GM08714 (cell line): Measurements from ENCODE around the gene FAM111A.
A peak's percentile ranks its signal among the peaks of the same experiment; 100 is the strongest.

Experiments
- H3K4me3 ChIP-seq: fragments of 200-500 bp; sonication (Bioruptor generic); 2 replicates; pipeline ENCODE4 v1.5.1; 2014; ENCODE audit warnings: mild to moderate bottlenecking, low read length, inconsistent platforms
- ZNF274 ChIP-seq: IDR thresholded peaks from 2 replicates; pipeline ENCODE4 v1.6.1; 2012; ENCODE audit warnings: mild to moderate bottlenecking, low read depth, low read length

The FAM111A gene

DNA sequence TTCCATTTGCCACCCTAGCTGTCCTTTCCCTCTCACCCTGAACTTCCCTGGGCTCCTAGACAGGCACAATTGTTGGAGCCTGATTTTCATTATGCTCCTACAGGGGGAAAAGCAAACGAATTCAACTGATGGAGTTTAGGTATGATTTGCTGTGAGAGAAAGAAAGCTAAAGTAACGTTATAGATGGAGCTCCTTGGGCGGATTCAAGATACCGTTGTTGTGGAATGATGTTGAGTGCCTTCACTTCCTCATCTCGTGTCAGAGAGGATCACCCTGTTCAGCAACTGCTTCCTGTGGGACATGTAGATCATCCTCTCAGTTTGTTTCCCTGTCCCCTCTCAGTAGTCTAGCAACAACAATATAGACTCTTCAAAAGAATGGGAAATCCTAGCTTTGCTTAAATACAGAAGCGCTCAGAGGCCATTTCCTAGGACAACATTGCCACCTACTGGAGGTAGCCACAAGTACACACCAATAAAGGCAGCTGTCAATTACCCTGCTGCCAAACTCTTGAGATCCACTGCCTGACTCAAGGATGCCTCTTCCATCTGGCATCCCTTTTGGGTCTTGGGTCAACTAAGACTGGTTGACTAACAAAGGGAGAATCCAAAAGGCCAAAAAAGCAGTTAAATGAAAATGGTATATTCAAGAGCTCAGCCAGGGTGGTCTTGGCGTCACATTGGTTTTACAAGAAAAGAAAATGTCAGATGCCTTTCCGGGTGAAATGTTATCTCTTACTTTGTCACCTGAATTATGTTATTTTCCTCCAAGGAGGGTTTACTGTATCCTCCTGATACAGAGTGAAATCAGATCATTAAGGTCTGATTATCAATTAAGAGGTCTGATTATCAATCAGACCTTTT lies 15.8 kb downstream of the FAM111A start:
- H3K4me3 ChIP-seq: no peak overlapping the region
- no peak for TF ChIP-seq ZNF274

DNA sequence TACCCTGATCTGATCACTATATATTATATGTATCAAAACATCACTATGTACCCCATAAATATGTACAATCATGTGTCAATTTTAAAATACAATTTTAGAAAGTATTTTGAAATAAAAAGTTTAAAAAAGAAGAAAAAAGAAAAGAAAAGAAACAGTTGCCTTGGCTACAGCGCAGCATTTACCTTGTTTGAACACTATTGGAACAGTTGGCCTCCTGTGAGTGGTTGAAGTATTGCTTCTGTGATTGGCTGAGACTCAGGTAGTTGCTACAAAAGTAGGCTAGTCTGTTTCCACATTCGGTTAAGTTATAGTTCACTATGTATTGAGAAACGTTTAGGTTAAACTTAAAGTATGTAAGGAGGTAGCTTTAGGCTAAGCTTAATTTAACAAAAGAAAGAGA lies 21.4 kb downstream of the FAM111A start:
- TF ChIP-seq ZNF274: no peak
- H3K4me3 ChIP-seq: no peak overlapping the region

DNA sequence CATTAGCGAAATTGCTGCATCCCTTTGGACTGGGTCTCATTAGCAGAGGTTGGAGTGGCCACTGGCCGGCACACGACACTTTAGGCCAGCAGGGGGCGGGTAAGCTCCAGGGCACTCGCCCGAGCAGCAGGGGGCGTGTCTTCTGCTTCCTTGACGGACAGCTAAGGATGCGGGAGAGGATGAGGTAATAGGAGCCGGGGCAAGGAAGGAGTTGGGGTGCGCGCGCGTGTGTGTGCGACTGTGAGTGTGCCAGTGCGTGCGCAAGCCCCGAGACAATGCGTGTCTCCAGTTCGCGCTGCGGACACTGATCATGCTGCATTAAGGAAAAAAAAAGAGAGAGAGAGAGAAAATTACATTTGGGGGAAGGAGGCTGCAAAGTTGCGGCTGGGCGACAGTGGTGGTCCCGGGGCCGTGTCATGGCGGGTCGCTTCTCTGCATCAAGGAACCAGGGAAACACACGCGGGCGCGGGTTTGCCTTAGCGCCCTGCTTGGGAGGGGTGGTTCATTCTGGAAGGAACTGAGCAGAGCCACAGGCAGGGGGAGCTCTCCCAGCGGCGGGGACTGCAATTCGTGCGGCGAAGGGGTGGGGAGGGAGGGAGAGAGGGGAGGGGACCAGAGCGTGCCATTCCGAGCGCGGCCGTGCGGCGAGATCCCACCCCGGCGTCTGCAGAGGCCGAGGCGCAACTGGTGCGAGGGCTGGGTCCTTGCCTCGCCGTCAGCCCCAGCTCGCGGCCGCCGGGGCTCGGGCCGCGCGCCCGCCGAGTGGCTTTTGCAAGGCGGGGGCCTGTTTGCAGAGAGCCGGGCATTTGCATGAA lies 29.1 kb downstream of the FAM111A start, which contains the start of gene DTX4:
Gene DTX4 (plus strand): TSS at position 625 of the 815 bp plus-strand sequence. CDS start 464 bp downstream, outside the sequence.
- no peak for TF ChIP-seq ZNF274
- H3K4me3 ChIP-seq: peak within 1 kb of the TSS; percentile 80

DNA sequence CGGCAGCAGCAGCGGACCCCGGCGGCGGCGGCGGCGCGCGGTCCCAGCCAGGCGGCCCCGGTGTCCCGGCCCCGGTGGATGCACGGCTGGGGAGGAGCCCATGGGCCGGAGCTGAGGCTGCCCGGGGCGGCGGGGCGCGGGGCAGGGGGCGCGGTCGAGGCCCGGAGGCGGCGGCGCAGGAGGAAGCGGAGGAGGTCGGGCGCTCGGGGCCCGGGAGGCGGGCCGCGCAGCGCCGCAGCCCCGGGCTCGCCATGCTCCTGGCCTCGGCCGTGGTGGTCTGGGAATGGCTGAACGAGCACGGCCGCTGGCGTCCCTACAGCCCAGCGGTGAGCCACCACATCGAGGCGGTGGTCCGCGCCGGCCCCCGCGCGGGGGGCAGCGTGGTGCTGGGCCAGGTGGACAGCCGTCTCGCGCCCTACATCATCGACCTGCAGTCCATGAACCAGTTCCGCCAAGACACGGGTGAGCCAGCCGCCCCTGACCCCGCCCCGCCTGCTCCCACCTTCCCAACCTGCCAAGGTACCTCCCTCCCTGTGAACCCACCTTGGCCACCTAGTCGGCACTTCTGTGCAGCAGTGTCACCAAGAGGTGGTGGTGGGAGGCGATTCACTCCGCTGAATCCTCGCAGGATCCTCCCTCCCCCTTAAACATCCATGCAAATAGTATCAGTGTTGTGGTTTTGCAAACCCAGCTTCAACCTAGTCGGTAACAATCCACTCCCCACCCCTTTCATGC lies 29.9 kb downstream of the FAM111A start:
- H3K4me3 ChIP-seq: peak overlapping the region; percentile 80
- TF ChIP-seq ZNF274: no peak

DNA sequence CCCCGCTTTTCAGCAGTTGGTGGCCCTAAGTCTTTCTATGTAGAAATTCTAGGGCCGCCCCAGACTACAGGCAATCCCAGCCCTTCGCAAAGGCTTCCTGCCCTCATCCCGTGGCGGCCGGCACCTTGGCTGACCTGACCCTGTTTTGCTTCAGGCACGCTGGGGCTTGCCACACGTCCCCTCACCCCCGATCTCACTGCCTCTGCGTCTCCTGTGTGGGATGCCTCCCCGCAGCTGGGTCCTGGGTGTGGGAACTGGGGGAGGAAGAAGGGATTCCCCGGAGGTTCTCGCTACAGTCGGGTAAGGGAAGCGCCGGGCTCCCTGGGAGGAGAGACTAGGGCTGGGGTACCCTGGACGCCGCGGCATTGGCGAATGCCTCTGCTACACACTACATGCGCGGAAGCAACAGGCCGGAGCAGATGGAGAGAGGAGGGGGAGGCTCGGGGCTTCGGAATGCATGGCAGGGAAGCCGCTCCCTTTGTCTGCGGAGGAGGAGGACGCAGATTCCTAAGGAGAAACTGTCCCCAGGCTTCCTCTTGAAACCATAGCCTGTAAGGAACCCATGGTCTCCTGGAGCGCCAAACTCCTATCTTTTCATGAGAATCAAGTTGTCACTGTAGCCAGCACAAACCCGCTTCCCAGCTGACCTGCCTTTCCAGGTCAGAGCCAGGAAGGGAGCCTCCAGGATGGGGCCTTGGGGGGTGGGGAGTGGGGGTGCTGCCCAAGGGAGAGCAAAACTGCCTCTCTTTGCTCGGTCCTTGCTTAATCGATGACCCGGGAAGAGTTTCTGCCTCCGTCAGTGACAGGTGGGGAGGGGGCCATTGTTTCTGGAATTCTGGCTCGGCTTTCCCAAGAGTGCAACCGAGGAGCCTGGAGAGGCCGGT lies 30.7 kb downstream of the FAM111A start:
- peak overlapping the region; percentile 80 for H3K4me3 ChIP-seq
- no peak for TF ChIP-seq ZNF274

DNA sequence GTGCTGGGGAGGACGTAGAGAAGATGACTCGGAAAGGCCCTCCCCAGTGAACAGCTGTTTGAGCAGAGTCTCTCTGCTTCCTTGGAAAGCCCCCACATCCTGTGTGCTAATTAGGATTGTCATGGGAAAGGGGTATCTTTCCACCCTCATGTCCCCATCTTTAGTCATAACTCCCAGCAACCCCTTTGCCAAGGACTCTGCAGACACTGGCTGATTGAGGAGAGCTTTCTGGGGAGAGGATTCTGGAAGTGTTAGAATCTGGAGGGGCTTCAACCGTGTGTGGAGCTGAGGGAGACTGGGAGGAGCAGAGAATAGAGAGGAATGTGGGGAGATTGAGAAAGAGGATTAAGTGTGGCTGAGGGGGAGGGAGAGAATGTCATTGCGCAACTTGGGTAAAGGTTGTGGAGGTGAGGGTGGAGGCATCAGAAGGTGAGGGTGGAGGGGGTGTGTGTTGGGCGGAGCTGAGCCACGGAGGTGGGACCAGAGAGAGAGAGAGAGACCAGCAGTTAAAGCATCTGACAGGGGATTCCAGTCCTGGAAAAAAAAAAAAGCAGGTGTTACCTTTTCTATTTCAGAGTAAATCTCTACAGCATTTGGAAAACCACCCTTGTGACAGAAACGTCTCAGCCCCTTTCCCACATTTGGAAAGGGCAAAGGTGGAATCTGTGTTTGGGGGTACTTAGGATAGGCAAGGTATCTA lies 31.5 kb downstream of the FAM111A start:
- peak overlapping the region; percentile 80; the same call in 1 of the 2 replicates for H3K4me3 ChIP-seq
- TF ChIP-seq ZNF274: no peak

DNA sequence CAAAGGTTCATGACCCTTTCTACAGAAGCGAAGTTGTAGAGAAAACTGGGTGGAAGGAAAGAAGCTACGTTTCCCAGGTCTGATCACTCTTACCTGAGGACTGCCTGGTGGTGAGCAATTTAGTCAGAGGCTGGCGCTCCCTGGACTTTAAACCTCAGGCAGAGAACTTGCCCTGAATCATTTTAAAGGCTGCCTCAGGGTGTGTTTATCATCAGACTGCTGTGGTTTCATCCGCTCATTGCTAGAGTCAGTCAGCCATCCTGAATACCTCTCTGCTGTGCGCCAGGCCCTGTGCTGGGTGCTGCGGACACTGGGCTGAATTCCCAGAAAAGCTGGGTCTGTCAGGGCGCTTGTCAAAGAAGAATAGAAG lies 32.0 kb downstream of the FAM111A start:
- H3K4me3 ChIP-seq: peak overlapping the region; percentile 2; the same call in 1 of the 2 replicates
- no peak for TF ChIP-seq ZNF274

DNA sequence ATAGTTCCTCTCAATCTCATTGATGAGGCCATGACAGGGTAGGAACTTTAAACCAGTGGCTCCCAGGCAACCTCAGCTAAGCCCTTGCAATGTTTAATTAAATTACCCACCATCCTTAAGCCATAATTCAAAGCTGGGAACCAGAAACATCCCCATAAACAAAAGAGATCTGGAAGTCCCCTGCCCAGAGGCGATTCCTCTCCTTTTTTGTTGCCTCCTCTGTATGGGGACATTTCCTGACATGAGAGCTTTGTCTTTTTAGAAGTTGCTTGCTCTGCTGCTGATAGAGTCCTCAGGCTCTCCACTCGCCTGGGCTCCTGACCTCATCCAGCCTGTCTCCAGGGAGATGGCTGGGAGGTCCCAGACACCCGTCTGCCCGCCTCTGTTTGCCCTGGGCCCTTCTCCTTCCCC lies 32.4 kb downstream of the FAM111A start:
- no peak for TF ChIP-seq ZNF274
- H3K4me3 ChIP-seq: no peak overlapping the region; the same call in 1 of the 2 replicates

DNA sequence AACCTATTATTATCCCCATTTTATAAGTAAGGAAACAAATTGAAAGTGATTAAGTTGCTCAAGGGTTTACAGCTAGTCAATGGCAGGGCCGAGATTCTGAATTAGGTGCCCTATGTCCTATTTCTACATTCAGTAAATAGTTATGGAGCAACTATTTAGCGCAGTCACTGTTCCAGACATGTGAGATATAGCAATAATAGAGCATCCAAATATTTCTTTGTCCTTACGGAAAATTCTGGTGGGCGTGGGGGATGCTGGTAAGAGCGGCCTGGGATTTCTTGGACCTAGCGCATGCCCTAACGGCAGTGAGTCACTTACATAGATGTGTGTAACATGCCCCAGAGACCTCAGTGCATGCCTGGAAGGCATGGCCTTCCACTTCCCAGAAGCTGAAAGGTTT lies 33.7 kb downstream of the FAM111A start:
- no peak overlapping the region for H3K4me3 ChIP-seq
- no peak for TF ChIP-seq ZNF274

DNA sequence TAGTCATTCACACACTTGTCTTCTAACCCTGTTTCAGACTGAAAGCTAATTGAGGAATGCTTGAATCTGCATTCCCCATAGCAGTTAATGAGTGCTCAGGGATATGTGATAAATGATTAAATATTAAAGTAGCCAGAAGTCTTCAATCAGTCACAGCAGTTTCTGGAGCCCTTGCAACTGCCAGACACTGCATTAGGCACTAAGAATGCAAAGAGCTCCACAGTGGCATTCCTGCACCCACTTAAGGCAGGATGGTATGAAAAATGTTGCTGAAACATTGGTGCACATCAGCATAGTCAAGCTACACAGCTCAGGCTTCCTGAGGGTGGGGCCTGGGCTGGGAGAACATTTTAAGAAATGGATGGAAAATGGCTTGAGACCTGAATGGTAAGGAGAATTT lies 35.7 kb downstream of the FAM111A start:
- TF ChIP-seq ZNF274: no peak
- no peak overlapping the region for H3K4me3 ChIP-seq

DNA sequence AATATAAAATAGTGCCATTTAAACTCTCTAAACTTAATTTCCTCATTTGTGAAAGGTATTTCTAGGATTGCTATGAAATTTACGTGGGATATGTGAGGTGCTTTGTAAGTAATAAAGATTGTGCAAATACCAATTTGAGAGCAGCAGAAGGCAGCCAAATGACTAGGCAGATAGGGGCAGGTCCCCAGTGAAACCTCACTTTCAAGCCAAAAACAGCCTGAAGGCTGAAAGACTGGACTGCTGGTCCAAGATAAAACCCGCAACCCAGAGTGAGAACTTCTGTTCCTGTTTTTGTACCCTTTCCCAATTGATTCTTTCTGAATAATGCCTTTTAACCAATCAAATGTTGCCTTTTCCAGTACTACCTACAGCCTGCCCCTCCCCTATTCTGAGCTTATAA lies 36.5 kb downstream of the FAM111A start:
- H3K4me3 ChIP-seq: no peak overlapping the region
- TF ChIP-seq ZNF274: no peak

DNA sequence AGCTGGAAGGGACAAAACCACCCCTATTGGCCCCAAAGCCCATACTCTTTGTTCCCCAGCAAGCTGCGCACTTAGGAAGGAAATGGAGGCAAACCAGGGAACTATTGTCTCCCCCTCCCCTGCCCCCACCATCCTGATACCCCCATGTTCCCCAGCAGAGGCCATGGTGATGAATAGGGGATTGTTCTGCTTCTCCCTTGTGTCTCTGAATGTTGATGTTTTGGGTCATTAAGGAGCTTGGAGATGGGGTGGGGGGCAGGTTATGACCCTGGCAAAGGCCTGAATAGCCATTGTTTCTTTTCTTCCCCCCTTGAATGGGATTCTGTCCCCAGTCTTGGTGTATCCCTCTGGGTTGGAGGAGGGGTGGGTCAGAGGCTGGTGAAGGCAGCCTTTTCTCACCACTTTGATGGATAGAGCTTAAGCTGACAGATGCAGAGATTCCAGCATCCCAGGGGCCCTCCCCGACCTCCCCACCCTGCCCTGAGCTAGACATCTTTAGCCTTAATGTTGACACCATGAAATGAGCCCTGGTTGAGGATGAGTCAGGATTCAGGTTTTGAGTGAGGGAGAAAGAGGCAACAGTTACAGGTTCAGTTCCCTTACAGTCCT lies 37.6 kb downstream of the FAM111A start:
- H3K4me3 ChIP-seq: no peak overlapping the region
- TF ChIP-seq ZNF274: no peak
